ENCODE results near the gene ZC3H10.

- no peak for TF ChIP-seq CTCF (IDR thresholded peaks at IDR 0.05; ENCODE audit: low read depth, low read length, missing input control)
- no peak for TF ChIP-seq REST (IDR thresholded peaks at IDR 0.05)
- no peak for TF ChIP-seq MAX (IDR thresholded peaks at IDR 0.05)
- TF ChIP-seq JUND (IDR thresholded peaks at IDR 0.05) = no peak
- TF ChIP-seq RXRA (IDR thresholded peaks at IDR 0.05) = no peak
- no peak for TF ChIP-seq SP1 (IDR thresholded peaks at IDR 0.05)
Observed at GRCh38 chr12:56082967-56083366, 35.1 kb upstream of the ZC3H10 start.

Measured in liver (tissue), 3 donors.